Left kidney (tissue), 2 donors: ENCODE measurements around the gene USP54. TPM values are rescaled to one million over a fixed set of nuclear protein-coding genes. Genes with fewer than 3 reads are reported as not detected.

ENCODE experiments used
- DNase-seq: peaks from one replicate; pipeline ENCODE4 v3.0.0-alpha.2; 2013
- polyA plus RNA-seq: library from polyadenylated mRNA; unstranded; fragments of 120-200 nt; gene quantifications from one replicate; pipeline ENCODE4 v1.2.1, GENCODE V29; 2013; ENCODE audit not compliant: insufficient read length

USP54 gene
- polyA plus RNA-seq, 1 donor, result 54.6 TPM

- DNase-seq, result peak; percentile 68
Observed at GRCh38 chr10:73529089-73529832, 61.9 kb downstream of the USP54 start.

GRCh38 chr10:73522263-73522662, 68.9 kb downstream of the USP54 start:
- DNase-seq, result no peak

GRCh38 chr10:73519336-73519735, 71.8 kb downstream of the USP54 start:
- no peak for DNase-seq

- DNase-seq, result no peak
Observed at GRCh38 chr10:73517166-73517888, 73.8 kb downstream of the USP54 start.

- no peak for DNase-seq
Observed at GRCh38 chr10:73512207-73512743, 78.9 kb downstream of the USP54 start.

- DNase-seq, result no peak
Observed at GRCh38 chr10:73509695-73510094, 81.4 kb downstream of the USP54 start.

GRCh38 chr10:73506491-73506890, 84.7 kb downstream of the USP54 start:
- no peak for DNase-seq

GRCh38 chr10:73506074-73506473, 85.1 kb downstream of the USP54 start:
- no peak for DNase-seq

- DNase-seq, result no peak
Observed at GRCh38 chr10:73503037-73503436, 88.1 kb downstream of the USP54 start.

GRCh38 chr10:73501651-73502050, 89.5 kb downstream of the USP54 start:
- no peak for DNase-seq

GRCh38 chr10:73497623-73498022, 93.5 kb downstream of the USP54 start:
- no peak for DNase-seq

- DNase-seq, result peak; percentile 95
Observed at GRCh38 chr10:73495884-73496674, 95.1 kb downstream of the USP54 start, which contains the start of gene PPP3CB. TSS of gene PPP3CB (minus strand) at chr10:73496024. CDS start at chr10:73495889, 135 bp downstream.

- DNase-seq, result peak; percentile 55
Observed at GRCh38 chr10:73495226-73495883, 95.8 kb downstream of the USP54 start.

GRCh38 chr10:73494877-73495225, 96.3 kb downstream of the USP54 start:
- DNase-seq, result peak; percentile 14

GRCh38 chr10:73494213-73494612, 96.9 kb downstream of the USP54 start:
- no peak for DNase-seq

- no peak for DNase-seq
Observed at GRCh38 chr10:73493781-73494180, 97.4 kb downstream of the USP54 start.

GRCh38 chr10:73486601-73487000, 104.5 kb downstream of the USP54 start:
- no peak for DNase-seq

- DNase-seq, result no peak
Observed at GRCh38 chr10:73485320-73485719, 105.8 kb downstream of the USP54 start.

- DNase-seq, result no peak
Observed at GRCh38 chr10:73480158-73480557, 111.0 kb downstream of the USP54 start.

GRCh38 chr10:73478636-73479035, 112.5 kb downstream of the USP54 start:
- no peak for DNase-seq

- no peak for DNase-seq
Observed at GRCh38 chr10:73471226-73471625, 119.9 kb downstream of the USP54 start.

GRCh38 chr10:73469579-73469978, 121.6 kb downstream of the USP54 start:
- DNase-seq, result no peak
